GM12874 (cell line): Measurements from ENCODE around the gene MYO5A.

Experiments
- TF ChIP-seq, protein P1 (sequence below): IDR thresholded peaks from 2 replicates; pipeline ENCODE4 v1.5.1; 2011; ENCODE audit warnings: low read depth, mild to moderate bottlenecking, control low read depth, low read length, moderate library complexity; ENCODE audit not compliant: insufficient read depth

MYO5A gene

DNA sequence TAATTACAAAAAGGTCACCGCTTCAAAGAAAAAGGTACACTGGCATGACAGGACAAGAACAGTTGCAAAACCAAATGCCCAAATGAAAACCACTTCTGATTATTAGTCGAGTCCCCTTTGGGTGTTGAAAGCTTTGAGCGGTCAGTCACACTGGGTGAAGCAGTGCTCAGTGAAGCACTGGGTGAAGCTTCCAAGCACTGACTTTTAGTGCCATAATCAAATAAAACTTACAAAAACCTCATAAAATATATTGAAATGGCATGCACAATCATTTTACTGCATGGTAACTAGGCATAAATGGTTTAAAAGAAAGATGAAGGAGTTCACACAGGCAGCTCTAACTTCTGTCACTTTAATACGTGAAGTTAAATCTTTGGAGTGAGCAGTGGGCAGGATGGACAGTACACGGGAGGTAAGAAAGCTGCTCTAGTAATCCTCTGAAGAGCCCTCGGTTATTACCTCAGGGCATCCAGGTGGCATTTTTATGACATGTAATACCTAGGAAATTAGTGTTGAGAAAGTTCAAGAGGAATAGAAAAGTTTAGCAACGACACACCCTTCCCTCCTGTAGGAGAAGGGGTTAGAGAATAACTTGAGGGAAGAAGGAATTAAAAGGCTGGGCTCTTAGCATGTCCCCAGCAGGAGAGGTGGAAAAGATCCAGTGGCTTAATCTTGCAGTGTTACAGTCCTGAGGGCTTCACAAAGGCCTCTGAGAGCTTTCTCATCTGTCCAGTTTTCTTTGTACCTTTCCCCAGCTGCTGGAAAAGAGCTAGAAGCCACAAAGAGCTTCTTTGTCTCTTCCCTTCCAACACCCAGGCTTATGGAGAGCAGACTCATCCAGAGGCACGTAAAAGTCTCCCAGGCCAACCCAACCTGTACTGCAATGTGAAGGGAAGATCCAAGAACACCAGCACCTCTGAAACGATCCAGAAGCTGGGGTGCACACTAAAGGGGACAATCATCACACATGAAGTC lies 168.2 kb downstream of the MYO5A start:
- TF ChIP-seq, protein P1, sequence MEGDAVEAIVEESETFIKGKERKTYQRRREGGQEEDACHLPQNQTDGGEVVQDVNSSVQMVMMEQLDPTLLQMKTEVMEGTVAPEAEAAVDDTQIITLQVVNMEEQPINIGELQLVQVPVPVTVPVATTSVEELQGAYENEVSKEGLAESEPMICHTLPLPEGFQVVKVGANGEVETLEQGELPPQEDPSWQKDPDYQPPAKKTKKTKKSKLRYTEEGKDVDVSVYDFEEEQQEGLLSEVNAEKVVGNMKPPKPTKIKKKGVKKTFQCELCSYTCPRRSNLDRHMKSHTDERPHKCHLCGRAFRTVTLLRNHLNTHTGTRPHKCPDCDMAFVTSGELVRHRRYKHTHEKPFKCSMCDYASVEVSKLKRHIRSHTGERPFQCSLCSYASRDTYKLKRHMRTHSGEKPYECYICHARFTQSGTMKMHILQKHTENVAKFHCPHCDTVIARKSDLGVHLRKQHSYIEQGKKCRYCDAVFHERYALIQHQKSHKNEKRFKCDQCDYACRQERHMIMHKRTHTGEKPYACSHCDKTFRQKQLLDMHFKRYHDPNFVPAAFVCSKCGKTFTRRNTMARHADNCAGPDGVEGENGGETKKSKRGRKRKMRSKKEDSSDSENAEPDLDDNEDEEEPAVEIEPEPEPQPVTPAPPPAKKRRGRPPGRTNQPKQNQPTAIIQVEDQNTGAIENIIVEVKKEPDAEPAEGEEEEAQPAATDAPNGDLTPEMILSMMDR: no peak

DNA sequence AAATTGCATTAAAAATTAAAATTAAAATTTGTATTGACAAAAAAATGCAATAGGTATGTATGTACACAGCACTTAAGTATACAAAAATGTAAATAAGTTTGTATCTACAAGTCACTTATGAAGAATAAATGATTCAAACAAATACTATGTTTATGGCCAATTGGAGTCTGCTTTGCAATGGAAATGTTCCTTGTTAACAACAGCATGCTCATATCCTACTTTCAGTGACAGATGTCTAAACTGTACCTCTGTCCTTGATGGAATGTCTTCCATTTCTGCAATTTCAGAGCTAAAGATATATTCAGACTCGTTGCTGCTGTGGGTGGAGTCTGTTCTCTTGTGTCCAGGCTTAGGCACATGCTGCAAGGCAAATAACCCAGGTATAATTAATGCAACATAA lies 169.0 kb downstream of the MYO5A start:
- TF ChIP-seq, protein P1: no peak

- TF ChIP-seq, protein P1: no peak
Measured at GRCh38 chr15:52357949-52358348, 170.7 kb downstream of the MYO5A start.

DNA sequence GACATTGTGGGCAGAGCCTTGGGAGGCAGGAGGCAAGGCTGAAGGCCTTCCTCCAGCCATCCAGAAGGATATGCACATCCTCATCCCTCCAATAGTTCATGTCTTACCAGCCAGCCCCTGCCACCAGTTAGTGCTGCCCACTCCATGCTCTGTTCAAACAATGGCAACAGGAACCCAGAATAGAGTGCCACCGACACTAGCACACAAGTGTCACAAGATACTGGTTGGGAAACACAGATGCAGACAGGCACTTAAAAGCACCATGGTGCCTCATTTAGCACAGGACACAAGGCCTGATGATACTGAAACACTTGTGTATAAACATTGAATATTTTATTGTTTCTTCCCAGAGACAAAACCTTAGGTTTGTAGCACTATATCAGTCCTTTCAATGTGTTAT lies 176.6 kb downstream of the MYO5A start:
- TF ChIP-seq, protein P1: no peak

DNA sequence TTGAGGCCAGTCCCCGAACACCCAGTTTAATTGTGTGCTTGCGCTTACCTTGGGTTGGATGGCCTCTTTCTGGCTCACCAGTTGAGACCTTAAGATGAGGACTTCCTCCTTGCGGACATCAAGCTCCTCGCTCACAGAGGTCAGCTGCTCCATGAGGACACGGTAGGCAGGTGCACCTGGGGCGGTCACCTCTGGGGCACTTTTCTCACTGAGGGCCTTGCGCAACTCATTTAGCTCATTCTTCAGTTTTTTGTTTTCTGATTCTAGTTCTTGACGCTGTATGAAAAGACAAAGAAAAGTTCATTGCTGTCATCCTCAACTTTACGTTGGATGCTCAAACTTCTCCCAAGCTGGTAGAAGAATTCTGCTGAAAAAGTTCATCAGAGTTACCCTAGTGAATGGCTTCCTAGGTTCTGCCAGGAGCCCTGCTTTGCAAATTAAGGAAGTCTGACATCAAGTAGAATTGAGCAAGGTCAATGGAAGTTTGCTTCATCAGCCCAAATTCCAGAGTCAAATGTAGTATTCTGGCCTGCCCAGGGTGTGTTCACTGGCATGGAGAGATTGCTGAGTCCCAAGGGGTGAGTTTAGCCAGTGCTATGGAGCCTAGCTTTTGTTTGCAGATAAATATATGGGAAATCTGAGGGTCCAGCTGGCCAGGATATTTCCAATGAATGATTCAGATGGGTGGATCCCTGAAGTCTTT lies 177.3 kb downstream of the MYO5A start:
- TF ChIP-seq, protein P1: no peak

GRCh38 chr15:52350423-52350822 lies 178.3 kb downstream of the MYO5A start:
- TF ChIP-seq, protein P1: no peak

DNA sequence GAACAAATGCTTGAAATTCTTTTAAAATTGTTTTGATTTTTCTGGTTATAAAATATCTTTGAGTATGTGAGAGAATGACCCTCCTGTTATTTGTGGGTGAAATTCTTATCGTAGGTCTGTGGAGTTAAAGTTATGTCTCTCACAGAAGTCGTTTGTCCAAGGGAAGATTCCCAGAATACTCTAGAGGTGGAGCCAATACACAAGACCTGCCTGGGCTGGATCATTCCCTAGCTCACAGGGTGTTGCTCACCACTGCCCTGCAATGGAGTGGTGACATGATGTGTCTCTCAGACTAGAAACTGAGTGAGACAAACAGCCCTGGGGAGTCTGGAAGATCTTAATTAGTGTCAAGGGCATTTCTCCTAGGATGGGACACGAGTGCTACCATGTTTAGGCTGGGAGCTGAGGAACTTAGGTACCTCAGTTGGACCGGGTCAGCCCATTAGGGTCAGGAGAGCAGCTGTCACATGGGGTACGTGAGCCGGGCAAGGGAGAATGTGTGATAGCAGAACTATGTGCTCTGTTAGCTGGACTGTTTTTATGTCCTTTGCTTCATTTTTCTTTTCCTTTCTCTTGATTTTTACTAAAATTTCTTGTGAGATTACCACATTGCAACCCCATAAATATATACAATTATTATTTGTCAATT lies 179.5 kb downstream of the MYO5A start:
- TF ChIP-seq, protein P1: no peak
